COLO668 (cell line): ENCODE results near the gene RNPC3.
"Not testable (repeated sequence)": the region's sequence is repeated elsewhere in the genome, so short reads cannot be mapped to it uniquely, and the experiment has no call there.

Experiments
- DNase-seq: peaks from one replicate; lab custom pipeline; 2025; ENCODE audit not compliant: unreplicated experiment; lab: John Stamatoyannopoulos, UW

The RNPC3 gene

GRCh38 chr1:103547840-103548239, 22.3 kb downstream of the RNPC3 start:
- DNase-seq: no peak

- DNase-seq: no peak
Measured at GRCh38 chr1:103560427-103560826, 34.9 kb downstream of the RNPC3 start.

- not testable (repeated sequence) for DNase-seq
Measured at GRCh38 chr1:103561124-103561523, 35.6 kb downstream of the RNPC3 start.

- no peak for DNase-seq
Measured at GRCh38 chr1:103561643-103562395, 36.3 kb downstream of the RNPC3 start.

- no peak for DNase-seq
Measured at GRCh38 chr1:103563056-103563455, 37.6 kb downstream of the RNPC3 start.

DNA sequence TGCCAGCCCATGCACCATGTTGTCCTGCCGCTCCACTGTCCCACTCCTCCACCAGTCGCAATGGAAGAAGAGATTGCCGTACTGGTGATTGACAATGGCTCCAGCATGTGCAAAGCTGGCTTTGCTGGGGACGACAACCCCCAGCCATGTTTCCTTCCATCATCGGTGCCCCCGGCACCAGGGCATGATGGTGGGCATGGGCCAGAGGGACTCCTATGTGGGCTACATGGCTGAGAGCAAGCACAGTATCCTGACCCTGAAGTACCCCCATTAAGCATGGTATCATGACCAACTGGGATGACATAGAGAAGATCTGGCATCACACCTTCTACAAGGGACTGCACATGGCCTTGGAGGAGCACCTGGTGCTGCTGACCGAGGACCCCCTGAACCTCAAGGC, 44.0 kb downstream of the RNPC3 start:
- no peak for DNase-seq

- DNase-seq: not testable (repeated sequence)
Measured at GRCh38 chr1:103571289-103571688, 45.8 kb downstream of the RNPC3 start, which contains the start of gene AMY2B. TSS of gene AMY2B (plus strand) at chr1:103571589. CDS start at chr1:103571603, 14 bp downstream.

DNA sequence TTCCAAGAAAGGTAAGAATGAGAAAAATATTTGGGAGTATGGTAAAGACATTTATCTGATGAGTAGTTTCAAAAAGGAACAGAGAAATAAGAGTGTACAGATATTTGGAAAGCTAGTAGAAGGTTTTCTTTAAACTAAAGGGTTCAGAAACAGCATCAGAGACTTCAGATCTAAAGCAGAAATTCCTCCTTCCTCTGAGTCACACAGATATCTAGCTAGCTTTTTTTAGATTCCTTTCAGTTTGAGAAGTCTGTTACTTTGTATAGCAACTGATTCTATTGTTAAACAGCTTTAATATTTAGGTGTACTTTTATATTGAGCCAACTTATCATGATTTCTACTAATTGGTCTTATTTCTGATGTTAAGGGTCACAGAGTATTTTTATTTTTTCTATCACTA, 50.6 kb downstream of the RNPC3 start:
- no peak for DNase-seq

DNA sequence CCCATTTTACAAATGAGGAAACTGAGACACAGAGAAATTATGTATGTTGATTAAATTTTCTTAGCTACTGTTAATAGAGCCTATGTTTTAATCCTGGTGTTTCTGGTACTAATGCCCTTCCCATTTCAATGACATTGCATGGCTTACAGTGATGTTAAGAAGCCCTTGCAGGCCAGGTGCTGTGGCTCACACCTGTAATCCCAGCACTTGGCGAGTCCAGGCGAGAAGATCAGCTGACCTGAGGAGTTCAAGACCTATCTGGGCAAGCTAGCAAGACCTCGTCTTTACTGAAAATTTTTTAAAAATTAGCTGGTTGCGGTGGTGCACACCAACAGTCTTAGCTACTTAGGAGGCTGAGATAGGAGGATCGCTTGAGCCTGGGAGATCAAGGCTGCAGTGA, 51.3 kb downstream of the RNPC3 start:
- DNase-seq: not testable (repeated sequence)

DNA sequence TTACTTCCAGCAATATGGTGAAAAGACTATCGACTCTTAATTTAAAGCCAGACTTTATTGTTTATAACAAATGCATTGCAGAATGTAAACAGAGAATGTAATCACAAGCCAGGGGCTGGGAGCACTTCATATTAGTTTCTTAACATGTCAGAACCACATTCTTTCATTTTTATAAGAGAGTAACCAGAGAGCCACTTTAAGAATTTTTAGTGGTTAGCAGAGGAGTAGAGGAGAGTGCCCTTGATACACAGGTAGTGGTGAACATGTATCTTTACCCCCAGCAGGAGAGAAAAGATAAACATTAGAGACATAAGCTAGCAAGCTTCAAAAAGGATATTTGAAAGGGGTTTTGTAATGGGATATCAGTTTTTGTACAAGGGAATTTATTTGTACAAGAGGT, 57.0 kb downstream of the RNPC3 start:
- DNase-seq: no peak

GRCh38 chr1:103583887-103584286, 58.4 kb downstream of the RNPC3 start:
- no peak for DNase-seq

DNA sequence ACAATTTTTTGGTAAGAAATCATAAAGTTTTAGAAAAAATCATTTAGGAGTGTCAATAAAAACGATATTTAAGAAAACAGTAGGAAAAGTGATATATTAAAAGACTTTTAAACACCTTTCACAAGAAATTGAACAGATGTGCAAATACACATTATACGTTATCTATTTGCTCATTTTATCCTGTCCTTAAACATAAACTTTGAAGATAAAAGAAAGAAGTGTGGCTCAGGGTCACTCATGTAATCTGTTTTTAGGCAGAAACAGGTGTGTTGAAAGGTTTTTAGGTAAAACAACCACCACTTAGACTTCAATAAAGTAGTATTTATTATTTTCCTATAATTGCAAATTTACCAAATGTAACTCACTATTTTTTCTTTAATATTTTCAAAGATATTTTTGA, 59.0 kb downstream of the RNPC3 start:
- no peak for DNase-seq

DNA sequence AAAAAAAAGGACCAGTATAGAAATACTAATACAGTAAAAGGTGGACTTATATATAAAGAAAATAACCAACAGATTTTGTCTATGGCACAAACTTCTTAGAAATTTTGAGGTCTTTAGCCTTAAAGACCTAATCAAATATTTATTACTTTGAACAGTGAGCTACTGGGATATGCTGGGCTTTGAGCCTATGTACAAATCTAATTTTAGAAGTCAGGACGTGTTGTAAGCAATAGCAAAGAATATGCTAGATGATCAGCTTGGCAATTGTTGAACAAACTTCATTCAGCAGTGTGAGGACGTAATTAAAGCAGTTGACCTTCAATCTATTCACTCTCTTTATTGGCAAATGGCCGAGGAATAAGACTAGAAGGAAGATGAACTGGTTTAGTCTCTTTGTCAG, 77.2 kb downstream of the RNPC3 start:
- not testable (repeated sequence) for DNase-seq
